Liver (tissue), 9 donors: ENCODE data around the gene CACNA1B. TPM values are rescaled to one million over a fixed set of nuclear protein-coding genes. Genes with fewer than 3 reads are reported as not detected.

Source experiments
- DNase-seq: peaks from one replicate; pipeline ENCODE4 v3.0.0-alpha.2; 2017; ENCODE audit warnings: low spot score
- H3K27ac ChIP-seq, 2 donors: one replicate each; pipeline ENCODE4 v1.7.0; 2013; ENCODE audit warnings: inconsistent platforms in 2 of 2, low read length in 2 of 2, control low read depth in 1 of 2, low read depth in 1 of 2, mild to moderate bottlenecking in 1 of 2
- H3K27me3 ChIP-seq, 4 donors: one replicate each; pipeline versions ENCODE4 v1.6.1 to v1.7.0; 2013; ENCODE audit warnings: low read length in 3 of 4, inconsistent platforms in 1 of 4, mild to moderate bottlenecking in 1 of 4, moderate library complexity in 1 of 4; ENCODE audit not compliant: control insufficient read depth in 4 of 4, insufficient read depth in 4 of 4
- H3K36me3 ChIP-seq, 4 donors: one replicate each; pipeline versions ENCODE4 v1.6.1 to v1.7.0; 2013; ENCODE audit warnings: low read length in 3 of 4, mild to moderate bottlenecking in 3 of 4, low read depth in 1 of 4, moderate library complexity in 1 of 4; ENCODE audit not compliant: control insufficient read depth in 4 of 4, insufficient read depth in 3 of 4
- H3K4me1 ChIP-seq, 4 donors: one replicate each; pipeline versions ENCODE4 v1.6.1 to v1.7.0; 2013; ENCODE audit warnings: low read length in 3 of 4, mild to moderate bottlenecking in 3 of 4, moderate library complexity in 1 of 4; ENCODE audit not compliant: control insufficient read depth in 4 of 4, insufficient read depth in 4 of 4
- H3K4me3 ChIP-seq, 3 donors: one replicate each; pipeline versions ENCODE4 v1.6.1 to v1.7.0; 2013; ENCODE audit warnings: low read length in 3 of 3, control low read depth in 1 of 3, low read depth in 1 of 3, mild to moderate bottlenecking in 1 of 3
- H3K9ac ChIP-seq, 2 donors: one replicate each; pipeline ENCODE4 v1.7.0; 2013; ENCODE audit warnings: low read length in 2 of 2, mild to moderate bottlenecking in 2 of 2, moderate library complexity in 2 of 2, control low read depth in 1 of 2, low read depth in 1 of 2
- H3K9me3 ChIP-seq, 4 donors: one replicate each; pipeline versions ENCODE4 v1.6.1 to v1.7.0; 2013; ENCODE audit warnings: low read length in 3 of 4; ENCODE audit not compliant: control insufficient read depth in 4 of 4
- ATF3 ChIP-seq: IDR thresholded peaks from 2 replicates; pipeline ENCODE4 v1.6.1; 2016; ENCODE audit warnings: antibody characterized with exemption
- EGR1 ChIP-seq, 2 donors: IDR thresholded peaks; 2 replicates each; pipeline ENCODE4 v1.6.1; 2016 to 2018; ENCODE audit warnings: antibody characterized with exemption in 2 of 2, low read depth in 2 of 2
- FOXA2 ChIP-seq: IDR thresholded peaks from 2 replicates; pipeline ENCODE4 v1.6.1; 2016; ENCODE audit warnings: antibody characterized with exemption
- GABPA ChIP-seq, 2 donors: IDR thresholded peaks in 1 of 2; conservative IDR thresholded peaks in 1 of 2; 2 replicates each; pipeline ENCODE4 v1.6.1; 2016; ENCODE audit warnings: antibody characterized with exemption in 2 of 2, mild to moderate bottlenecking in 1 of 2, moderate library complexity in 1 of 2
- HNF4A ChIP-seq, 2 donors: conservative IDR thresholded peaks; 2 replicates each; pipeline ENCODE4 v1.6.1; 2016; ENCODE audit warnings: antibody characterized with exemption in 2 of 2, mild to moderate bottlenecking in 2 of 2
- JUND ChIP-seq, 2 donors: IDR thresholded peaks; 2 replicates each; pipeline ENCODE4 v1.6.1; 2016; ENCODE audit warnings: antibody characterized with exemption in 2 of 2
- MAX ChIP-seq: IDR thresholded peaks from 2 replicates; pipeline ENCODE4 v1.6.1; 2016; ENCODE audit warnings: antibody characterized with exemption
- RAD21 ChIP-seq, 2 donors: IDR thresholded peaks; 2 replicates each; pipeline ENCODE4 v1.6.1; 2016; ENCODE audit warnings: antibody characterized with exemption in 2 of 2, mild to moderate bottlenecking in 2 of 2
- REST ChIP-seq: IDR thresholded peaks from 2 replicates; pipeline ENCODE4 v1.6.1; 2016; ENCODE audit warnings: antibody characterized with exemption, mild to moderate bottlenecking
- SP1 ChIP-seq: IDR thresholded peaks from 2 replicates; pipeline ENCODE4 v1.6.1; 2018; ENCODE audit warnings: antibody characterized with exemption, mild to moderate bottlenecking
- TAF1 ChIP-seq: conservative IDR thresholded peaks from 2 replicates; pipeline ENCODE4 v1.6.1; 2016; ENCODE audit warnings: antibody characterized with exemption, mild to moderate bottlenecking
- ZBTB33 ChIP-seq: IDR thresholded peaks from 2 replicates; pipeline ENCODE4 v1.6.1; 2016; ENCODE audit warnings: antibody characterized with exemption
- whole genome bisulfite sequencing: extraction: QIAGEN DNeasy Blood & Tissue Kit; methylation state at CpG from one replicate; pipeline ENCODE4 v1.1.7; 2013; 5-methylcytosine and 5-hydroxymethylcytosine counted together
- polyA plus RNA-seq, 2 donors: library from polyadenylated mRNA; stranded (reverse) in 1 of 2; unstranded in 1 of 2; fragments of 200-250 nt in 1 of 2; fragments of >200 nt in 1 of 2; fragmentation: Nextera tagmentation in 1 of 2; extraction: Ambion mirVana in 1 of 2; gene quantifications; one replicate each; pipeline versions ENCODE4 v1.2.1 to v1.2.3, GENCODE V29; 2013 to 2015
- total RNA-seq, 2 donors: library from RNA; depleted of rRNA; stranded (reverse); fragments of >200 nt; gene quantifications; one replicate each; pipeline ENCODE4 v1.2.3, GENCODE V29; 2014
- donor health status: healthy.
- donor health status: healthy.
- donor health status: healthy.
- donor health status: healthy.
- donor health status: healthy.

The CACNA1B gene
- total and polyA plus RNA-seq, 4 donors = under 0.01 to 0.05 TPM; not detected in 2

- no peak for DNase-seq
- Histone ChIP-seq H3K9ac (no peak overlapping the region), H3K4me1 (peaks cover 3 to 6% (median 4%) of the 10 kb centered on the region in 4 donors), H3K27ac (no peak overlapping the region), H3K4me3 (no peak overlapping the region), H3K9me3 (no peaks in the 10 kb centered on the region), H3K36me3 (no peaks in the 10 kb centered on the region), H3K27me3 (peaks cover 0 to 12% (median 3%) of the 10 kb centered on the region in 4 donors)
- TF ChIP-seq MAX (no peak), JUND (IDR thresholded peaks at IDR 0.05) (no peak), EGR1 (IDR thresholded peaks at IDR 0.05; ENCODE audit: low read depth in 2 of 2) (no peak)
- WGBS = 64% methylated on average over 47 of the region's 47 CpGs
These were observed 698 bp upstream of the CACNA1B start for GRCh38 chr9:137876781-137877386.

- H3K36me3 ChIP-seq = no peaks in the 10 kb centered on the region
- peaks cover 3 to 6% (median 4%) of the 10 kb centered on the region in 4 donors for H3K4me1 ChIP-seq
- WGBS = 7% methylated on average over 101 of the region's 101 CpGs
- H3K9me3 ChIP-seq = no peaks in the 10 kb centered on the region
- DNase-seq = peak; percentile 48
- H3K27ac ChIP-seq = no peak overlapping the region
- H3K4me3 ChIP-seq = peak overlapping the region in 2 of 3 donors; percentile 40 to 43
- H3K27me3 ChIP-seq = peaks cover 0 to 12% (median 2%) of the 10 kb centered on the region in 4 donors
- H3K9ac ChIP-seq = no peak overlapping the region
- no peak for TF ChIP-seq EGR1 (IDR thresholded peaks at IDR 0.05; ENCODE audit: low read depth in 2 of 2)
- peak; percentile 94 for TF ChIP-seq REST
- no peak for TF ChIP-seq TAF1
- no peak for TF ChIP-seq ZBTB33
- no peak for TF ChIP-seq FOXA2
These were observed 762 bp downstream of the CACNA1B start for GRCh38 chr9:137878146-137878941.

GRCh38 chr9:137879052-137879451, 1.5 kb downstream of the CACNA1B start:
- peaks cover 3 to 6% (median 4%) of the 10 kb centered on the region in 4 donors for H3K4me1 ChIP-seq
- no peak overlapping the region for H3K9ac ChIP-seq
- no peak for DNase-seq
- no peak overlapping the region for H3K27ac ChIP-seq
- TF ChIP-seq SP1 = no peak
- TF ChIP-seq ATF3 = no peak
- no peak for TF ChIP-seq HNF4A (conservative IDR thresholded peaks at IDR 0.05)
- TF ChIP-seq EGR1 (IDR thresholded peaks at IDR 0.05; ENCODE audit: low read depth in 2 of 2) = no peak
- no peak for TF ChIP-seq RAD21 (IDR thresholded peaks at IDR 0.05)
- TF ChIP-seq JUND (IDR thresholded peaks at IDR 0.05) = no peak
- no peak for TF ChIP-seq REST
- TF ChIP-seq MAX = no peak
- no peak for TF ChIP-seq GABPA (IDR thresholded peaks at IDR 0.05 in 1 of 2, conservative IDR thresholded peaks at IDR 0.05 in 1 of 2)
- H3K27me3 ChIP-seq = peaks cover 0 to 12% (median 1%) of the 10 kb centered on the region in 4 donors
- 79% methylated on average over 20 of the region's 20 CpGs for WGBS
- no peaks in the 10 kb centered on the region for H3K36me3 ChIP-seq
- no peaks in the 10 kb centered on the region for H3K9me3 ChIP-seq
- no peak overlapping the region for H3K4me3 ChIP-seq
